ENCODE results near the gene PTPN7. TPM values are rescaled to one million over a fixed set of nuclear protein-coding genes. Genes with fewer than 3 reads are reported as not detected.

The PTPN7 gene
- total and polyA plus RNA-seq, 2 of the 13 experiments (the other 11 are each of a cell fraction or from before 2014, with no cell fraction given), result not detected

- TF ChIP-seq POLR2AphosphoS2 (IDR thresholded peaks at IDR 0.05; ENCODE audit: low read depth, low read length), result no peak
- no peak for TF ChIP-seq TERF1 (CRISPR knock-in tag; IDR thresholded peaks at IDR 0.05)
- TF ChIP-seq HNF1B (CRISPR knock-in tag; IDR thresholded peaks at IDR 0.05), result 0 out of 2 replicates have a peak, but pooled peaks have one; percentile 24
- TF ChIP-seq MIXL1 (CRISPR knock-in tag; IDR thresholded peaks at IDR 0.05), result no peak
- peak; percentile 36; the same call in 1 of the 2 replicates for TF ChIP-seq ARID5B (CRISPR knock-in tag; IDR thresholded peaks at IDR 0.05)
- no peak for TF ChIP-seq RFX5 (IDR thresholded peaks at IDR 0.05; ENCODE audit: low read depth, low read length)
- no peak for TF ChIP-seq PBX3 (CRISPR knock-in tag; IDR thresholded peaks at IDR 0.05; ENCODE audit: borderline replicate concordance)
- 0 out of 2 replicates have a peak, but pooled peaks have one; percentile 6 for TF ChIP-seq ZNF335 (CRISPR knock-in tag; IDR thresholded peaks at IDR 0.05)
- 0 out of 2 replicates have a peak, but pooled peaks have one; percentile 56 for TF ChIP-seq RCOR2 (CRISPR knock-in tag; IDR thresholded peaks at IDR 0.05)
- no peak for TF ChIP-seq ZFP82 (CRISPR knock-in tag; IDR thresholded peaks at IDR 0.05; ENCODE audit: borderline replicate concordance)
- no peak for TF ChIP-seq SUZ12 (IDR thresholded peaks at IDR 0.05; ENCODE audit: low read depth, low read length)
- TF ChIP-seq GFI1 (CRISPR knock-in tag; IDR thresholded peaks at IDR 0.05; ENCODE audit: borderline replicate concordance), result no peak
- TF ChIP-seq GATAD2A (CRISPR knock-in tag; IDR thresholded peaks at IDR 0.05), result 0 out of 2 replicates have a peak, but pooled peaks have one; percentile 10
- TF ChIP-seq ZNF318 (CRISPR knock-in tag; IDR thresholded peaks at IDR 0.05), result no peak
Measured at GRCh38 chr1:202117898-202118371, 42.5 kb downstream of the PTPN7 start (continued).
